H1 (cell line): ENCODE results near the gene GOLGA1. TPM values are rescaled to one million over a fixed set of nuclear protein-coding genes. Genes with fewer than 3 reads are reported as not detected.

Experiments used
- BACH1 ChIP-seq: IDR thresholded peaks from 2 replicates; pipeline ENCODE4 v1.6.1; 2012; ENCODE audit warnings: low read length, improper control_type of control experiment
- BCL11A ChIP-seq, 2 experiments: IDR thresholded peaks; one replicate each; pipeline ENCODE4 v1.6.1; 2011; ENCODE audit warnings: low read depth in 2 of 2, low read length in 2 of 2, mild to moderate bottlenecking in 2 of 2
- CHD7 ChIP-seq: fragments of 300-600 bp; sonication (generic); IDR thresholded peaks from 2 replicates; pipeline ENCODE4 v1.7.1; 2012; ENCODE audit warnings: low read length, moderate library complexity, mild to moderate bottlenecking, inconsistent platforms; ENCODE audit not compliant: insufficient replicate concordance
- CTBP2 ChIP-seq: IDR thresholded peaks from 2 replicates; pipeline ENCODE4 v1.7.0; 2011; ENCODE audit warnings: borderline replicate concordance, mild to moderate bottlenecking, moderate library complexity, mixed read lengths, low read length; ENCODE audit not compliant: insufficient read depth, insufficient read length
- GTF2F1 ChIP-seq: IDR thresholded peaks from 2 replicates; pipeline ENCODE4 v1.6.1; 2012; ENCODE audit warnings: low read depth, low read length, improper control_type of control experiment, borderline replicate concordance
- RBBP5 ChIP-seq: IDR thresholded peaks from 2 replicates; pipeline ENCODE4 v1.7.1; 2012; ENCODE audit warnings: low read depth, mild to moderate bottlenecking, inconsistent platforms, low read length, moderate library complexity, borderline replicate concordance
- RFX5 ChIP-seq: IDR thresholded peaks from 2 replicates; pipeline ENCODE4 v1.6.1; 2011; ENCODE audit warnings: low read depth, low read length, improper control_type of control experiment, borderline replicate concordance
- SRF ChIP-seq: IDR thresholded peaks from 2 replicates; pipeline ENCODE4 v1.6.1; 2011; ENCODE audit warnings: mild to moderate bottlenecking, low read depth, low read length, moderate library complexity
- TAF1 ChIP-seq: IDR thresholded peaks from 2 replicates; pipeline ENCODE4 v1.6.1; 2011; ENCODE audit warnings: mild to moderate bottlenecking, low read depth, low read length
- TCF12 ChIP-seq: IDR thresholded peaks from 2 replicates; pipeline ENCODE4 v1.6.1; 2011; ENCODE audit warnings: low read depth, mild to moderate bottlenecking, low read length
- TEAD4 ChIP-seq: IDR thresholded peaks from 2 replicates; pipeline ENCODE4 v1.6.1; 2012; ENCODE audit warnings: low read depth, low read length, inconsistent platforms, mixed read lengths
- polyA plus RNA-seq, 7 experiments: library from polyadenylated mRNA; depleted of rRNA in 3 of 7; stranded (reverse) in 5 of 7; unstranded in 2 of 7; fragments of >200 nt in 5 of 7; fragments of 200-250 nt in 2 of 7; gene quantifications; 1 replicate in 5 of 7; 2 replicates in 1 of 7; 4 replicates in 1 of 7; pipeline versions ENCODE4 v1.2.1 to v1.2.3, GENCODE V29; 2011 to 2013; ENCODE audit warnings: missing spikeins in 2 of 7, mixed read lengths in 2 of 7
- total RNA-seq: library from RNA; stranded (reverse); fragmentation: NEBNext Ultra II Directional; extraction: Animal tissue kit (Norgen Biotek cat#: 25700); gene quantifications from 2 replicates; pipeline ENCODE4 v1.2.1, GENCODE V29; 2021

Gene GOLGA1
- total and polyA plus RNA-seq, 2 of the 8 experiments (the other 6 are each of a cell fraction or from before 2014, with no cell fraction given), result 4.8 to 6.5 TPM

DNA sequence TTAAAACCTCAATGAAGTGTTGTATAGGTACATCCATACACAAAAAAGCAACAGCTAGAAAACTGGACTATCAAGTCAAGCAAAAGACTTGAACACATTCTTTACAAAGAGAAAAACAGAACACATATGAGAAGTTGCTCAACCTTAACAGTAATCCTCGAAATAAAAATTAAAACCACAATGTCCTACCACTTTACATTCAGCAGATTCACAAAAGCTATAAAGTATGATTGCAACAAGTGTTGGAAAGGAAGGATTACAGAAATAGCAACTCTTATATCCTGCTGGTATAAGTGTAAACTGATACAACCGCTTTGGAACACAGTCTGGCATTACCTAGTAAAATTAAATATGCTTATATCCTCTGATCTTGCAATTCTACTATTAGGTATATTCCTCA, 28.5 kb upstream of the GOLGA1 start (continued):
- TF ChIP-seq CHD7 (no peak), BACH1 (no peak), GTF2F1 (no peak), TEAD4 (no peak), TCF12 (no peak), RFX5 (no peak), CTBP2 (no peak), RBBP5 (no peak), TAF1 (no peak), SRF (no peak), BCL11A (IDR thresholded peaks at IDR 0.05; ENCODE audit: low read depth in 2 of 2, low read length in 2 of 2) (no peak)
